Activated T-helper 9 cell treated with anti-CD3 and anti-CD28 coated beads, Interleukin-2, amount 50 U/mL, for 16 hours (primary cell): ENCODE data around the gene CAD.
A peak's percentile ranks its signal among the peaks of the same experiment; 100 is the strongest.
"Not testable (repeated sequence)": the region's sequence is repeated elsewhere in the genome, so short reads cannot be mapped to it uniquely, and the experiment has no call there.

Experiments used
- DNase-seq: peaks from one replicate; pipeline ENCODE4 v3.0.0-alpha.2; 2020; ENCODE audit warnings: low read depth

CAD gene

GRCh38 chr2:27258051-27258450, 40.9 kb downstream of the CAD start:
- DNase-seq = no peak

GRCh38 chr2:27261241-27261925, 44.2 kb downstream of the CAD start:
- no peak for DNase-seq

- no peak for DNase-seq
These were observed 44.7 kb downstream of the CAD start for GRCh38 chr2:27261926-27262298.

GRCh38 chr2:27262379-27263286, 45.5 kb downstream of the CAD start, which contains the start of gene SLC30A3:
TSS of gene SLC30A3 (minus strand) at chr2:27263047. CDS start at chr2:27262906, 141 bp downstream.
- DNase-seq = peak; percentile 54

GRCh38 chr2:27263287-27264252, 46.4 kb downstream of the CAD start:
- DNase-seq = no peak

- DNase-seq = no peak
These were observed 47.1 kb downstream of the CAD start for GRCh38 chr2:27264253-27264752.

GRCh38 chr2:27264753-27265535, 47.8 kb downstream of the CAD start:
- DNase-seq = peak; percentile 52

- no peak for DNase-seq
These were observed 48.3 kb downstream of the CAD start for GRCh38 chr2:27265536-27265870.

GRCh38 chr2:27268296-27268695, 51.1 kb downstream of the CAD start:
- not testable (repeated sequence) for DNase-seq

- DNase-seq = no peak
These were observed 53.0 kb downstream of the CAD start for GRCh38 chr2:27270131-27270530.

- DNase-seq = no peak
These were observed 53.5 kb downstream of the CAD start for GRCh38 chr2:27270670-27271069.

- DNase-seq = no peak
These were observed 54.6 kb downstream of the CAD start for GRCh38 chr2:27271631-27272340.

GRCh38 chr2:27272537-27273522, 55.7 kb downstream of the CAD start:
- DNase-seq = not testable (repeated sequence)

- DNase-seq = no peak
These were observed 58.3 kb downstream of the CAD start, which contains the start of gene DNAJC5G for GRCh38 chr2:27275211-27276150. TSS of gene DNAJC5G (plus strand) at chr2:27275433. CDS start at chr2:27276729, 1,296 bp downstream.

- DNase-seq = no peak
These were observed 60.8 kb downstream of the CAD start for GRCh38 chr2:27278010-27278409.

GRCh38 chr2:27280826-27281225, 63.7 kb downstream of the CAD start:
- DNase-seq = no peak

- DNase-seq = no peak
These were observed 64.3 kb downstream of the CAD start for GRCh38 chr2:27281442-27281841.
